ENCODE data around the gene APBA2.

DNA sequence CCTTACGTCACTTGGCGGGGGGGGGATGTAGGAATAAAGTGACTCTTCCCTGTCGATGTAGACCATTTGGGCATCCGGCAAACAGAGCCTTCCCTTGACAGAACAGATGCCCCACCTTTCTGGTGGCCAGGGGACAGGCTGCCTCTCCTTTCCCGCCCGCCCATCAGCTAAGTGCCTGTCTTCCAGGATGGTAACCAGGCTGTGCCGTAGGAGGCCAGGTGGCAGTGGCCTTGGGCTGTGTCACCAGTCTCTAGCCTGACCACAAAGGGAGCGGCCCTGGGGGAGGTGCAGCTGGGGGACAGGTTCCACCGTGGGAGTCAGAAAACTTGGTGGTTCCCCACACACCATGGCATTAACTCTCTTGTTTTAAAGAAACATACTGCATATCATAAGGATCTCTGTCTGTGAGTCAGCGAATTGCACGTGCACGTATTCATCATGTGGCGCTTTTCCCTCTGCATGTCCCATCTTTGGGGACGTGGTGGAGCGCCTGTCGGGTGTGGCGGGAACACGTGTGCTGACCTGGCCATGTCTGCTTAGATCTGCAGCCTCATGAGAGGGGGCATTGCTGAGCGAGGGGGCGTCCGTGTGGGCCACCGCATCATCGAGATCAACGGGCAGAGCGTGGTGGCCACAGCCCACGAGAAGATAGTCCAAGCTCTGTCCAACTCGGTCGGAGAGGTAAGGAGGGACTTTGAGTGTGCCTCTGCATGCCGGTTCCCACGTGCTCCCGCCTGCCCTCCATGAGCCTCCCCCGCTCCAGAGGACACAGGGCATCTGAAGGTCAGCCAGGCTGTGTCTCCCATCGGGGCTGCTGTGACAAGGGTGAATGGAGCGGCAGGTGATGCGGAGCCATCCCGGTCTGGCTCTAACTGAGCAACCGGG lies 227.8 kb downstream of the APBA2 start:
- TF ChIP-seq POLR2A (IDR thresholded peaks at IDR 0.05; ENCODE audit: low read length) (no peak), GATA1 (IDR thresholded peaks at IDR 0.05; ENCODE audit: low read depth, low read length) (no peak)
